Left renal pelvis (tissue), 4 donors: ENCODE data around the gene PLAAT2. TPM values are rescaled to one million over a fixed set of nuclear protein-coding genes. Genes with fewer than 3 reads are reported as not detected.

Source experiments
- polyA plus RNA-seq, 4 donors: library from polyadenylated mRNA; unstranded; fragments of 120-200 nt; gene quantifications; one replicate each; pipeline ENCODE4 v1.2.1, GENCODE V29; 2013; ENCODE audit not compliant: insufficient read length in 4 of 4

Gene PLAAT2
- polyA plus RNA-seq, 4 donors, result 0.30 to 0.73 (median 0.34) TPM; not detected in 1

Other genes with a start within 250 kb of the PLAAT2 start
- gene SLC22A9, start 193.6 kb downstream of the PLAAT2 start, polyA plus RNA-seq, result under 1 TPM in 2 of 4 donors, not detected in 2; 0.11 to 0.59 TPM
- gene PLAAT5, start 72.2 kb downstream of the PLAAT2 start, polyA plus RNA-seq, result 10 to 100 TPM in 1 of 4 donors, 1 to 10 TPM in 1, under 1 TPM in 2; 0.50 to 10.9 (median 0.95) TPM
- 1 to 10 TPM in 1 of 4 donors, under 1 TPM in 3; 0.09 to 6.8 (median 0.24) TPM for gene LGALS12, start 57.3 kb downstream of the PLAAT2 start, polyA plus RNA-seq
- 10 to 100 TPM; 10.2 to 19.9 (median 12.1) TPM for gene PLAAT4, start 26.6 kb downstream of the PLAAT2 start, polyA plus RNA-seq
- gene PLAAT3, start 51.1 kb upstream of the PLAAT2 start, polyA plus RNA-seq, result 10 to 100 TPM in 3 of 4 donors, 1 to 10 TPM in 1; 9.4 to 23.0 (median 13.2) TPM
- 10 to 100 TPM; 17.3 to 34.6 (median 21.8) TPM for gene ATL3, start 108.0 kb upstream of the PLAAT2 start, polyA plus RNA-seq
- 100 to 1,000 TPM; 122 to 198 (median 183) TPM for gene RTN3, start 118.1 kb upstream of the PLAAT2 start, polyA plus RNA-seq
- 10 to 100 TPM; 41.2 to 64.7 (median 47.7) TPM for gene ZFTA, start 205.4 kb upstream of the PLAAT2 start, polyA plus RNA-seq